SK-N-SH (cell line): ENCODE results near the gene SELE. TPM values are rescaled to one million over a fixed set of nuclear protein-coding genes. Genes with fewer than 3 reads are reported as not detected.

ENCODE experiments used
- CTCF ChIA-PET: fragments of 300-600, 350-600 bp; formaldehyde crosslinking; extraction: SDS; loops from one replicate; lab custom pipeline; 2021; lab: Yijun Ruan, JAX
- POLR2A ChIA-PET: fragments of 350-600 bp; sonication (Branson Sonifier 250); formaldehyde crosslinking; extraction: SDS; loops from one replicate; lab custom pipeline; 2020; ENCODE audit warnings: antibody characterized with exemption, inconsistent platforms; lab: Yijun Ruan, JAX
- DNase-seq: peaks from one replicate; pipeline ENCODE4 v3.0.0; 2012
- H2AFZ ChIP-seq: fragments of 200-600 bp; sonication (generic); 2 replicates; pipeline ENCODE4 v1.8.1; 2016; ENCODE audit warnings: antibody characterized with exemption, mild to moderate bottlenecking, low read depth
- H3F3A ChIP-seq: fragments of 200-600 bp; sonication (generic); replicated peaks from 2 replicates; pipeline ENCODE3; 2016; ENCODE audit warnings: antibody characterized with exemption, mild to moderate bottlenecking; ENCODE audit not compliant: insufficient read depth
- H3K27ac ChIP-seq, 2 experiments: fragments of 200-500 bp in 1 of 2; fragments of 200-600 bp in 1 of 2; sonication (Bioruptor generic) in 1 of 2; sonication (generic), shearing (Covaris generic) in 1 of 2; 2 replicates each; pipeline versions ENCODE4 v1.5.1 to v1.6.1; 2014 to 2016; ENCODE audit warnings: low read depth in 2 of 2, inconsistent platforms in 1 of 2, low read length in 1 of 2, mild to moderate bottlenecking in 1 of 2, mixed read lengths in 1 of 2
- H3K27me3 ChIP-seq: fragments of 200-600 bp; sonication (generic), shearing (Covaris generic); 2 replicates; pipeline ENCODE4 v1.6.1; 2016; ENCODE audit warnings: mixed run types; ENCODE audit not compliant: insufficient read depth
- H3K36me3 ChIP-seq, 2 experiments: fragments of 200-500 bp in 1 of 2; fragments of 200-600 bp in 1 of 2; sonication (Bioruptor generic) in 1 of 2; sonication (generic) in 1 of 2; replicated peaks in 1 of 2; 2 replicates each; pipeline versions ENCODE3 to v1.5.1; 2014 to 2016; ENCODE audit warnings: low read length in 1 of 2, mild to moderate bottlenecking in 1 of 2; ENCODE audit not compliant: insufficient read depth in 2 of 2, control insufficient read depth in 1 of 2
- H3K4me1 ChIP-seq, 2 experiments: fragments of 200-500 bp in 1 of 2; fragments of 200-600 bp in 1 of 2; sonication (Bioruptor generic) in 1 of 2; sonication (generic), shearing (Covaris generic) in 1 of 2; 2 replicates each; pipeline versions ENCODE4 v1.5.1 to v1.6.1; 2014 to 2016; ENCODE audit warnings: low read depth in 1 of 2, low read length in 1 of 2, mixed run types in 1 of 2; ENCODE audit not compliant: insufficient read depth in 2 of 2, control insufficient read depth in 1 of 2
- H3K4me2 ChIP-seq: fragments of 200-600 bp; sonication (generic), shearing (Covaris generic); 2 replicates; pipeline ENCODE4 v1.6.1; 2017; ENCODE audit warnings: mixed run types
- H3K4me3 ChIP-seq, 2 experiments: fragments of 200-500 bp in 1 of 2; fragments of 200-600 bp in 1 of 2; sonication (Bioruptor generic) in 1 of 2; sonication (generic), shearing (Covaris generic) in 1 of 2; 2 replicates each; pipeline versions ENCODE4 v1.5.1 to v1.8.1; 2014 to 2016; ENCODE audit warnings: low read depth in 2 of 2, inconsistent platforms in 1 of 2, low read length in 1 of 2, mild to moderate bottlenecking in 1 of 2, mixed read lengths in 1 of 2, moderate library complexity in 1 of 2
- H3K79me2 ChIP-seq: fragments of 200-600 bp; sonication (generic); 2 replicates; pipeline ENCODE4 v1.8.1; 2017; ENCODE audit warnings: mild to moderate bottlenecking; ENCODE audit not compliant: insufficient read depth
- H3K9ac ChIP-seq: fragments of 200-600 bp; sonication (generic); 2 replicates; pipeline ENCODE4 v1.6.1; 2017; ENCODE audit warnings: mixed run types
- H3K9me2 ChIP-seq: fragments of 200-600 bp; sonication (generic); 2 replicates; pipeline ENCODE4 v1.6.1; 2017; ENCODE audit warnings: mixed run types
- H3K9me3 ChIP-seq: fragments of 200-600 bp; sonication (generic); 2 replicates; pipeline ENCODE4 v1.6.1; 2017; ENCODE audit warnings: mixed run types, mild to moderate bottlenecking, moderate library complexity
- H4K20me1 ChIP-seq: fragments of 200-600 bp; sonication (generic); 2 replicates; pipeline ENCODE4 v1.6.1; 2017; ENCODE audit warnings: mild to moderate bottlenecking, mixed run types; ENCODE audit not compliant: insufficient read depth
- CTCF ChIP-seq: fragments of 200-600 bp; sonication (generic); IDR thresholded peaks from 2 replicates; pipeline ENCODE4 v1.6.1; 2017; ENCODE audit warnings: antibody characterized with exemption, mild to moderate bottlenecking, moderate library complexity
- ELF1 ChIP-seq: IDR thresholded peaks from 2 replicates; pipeline ENCODE4 v1.4.0; 2012
- EP300 ChIP-seq, 2 experiments: IDR thresholded peaks; 2 replicates each; pipeline versions ENCODE4 v1.4.0 to v1.6.1; 2012; ENCODE audit warnings: borderline replicate concordance in 1 of 2, low read depth in 1 of 2, low read length in 1 of 2
- FOSL2 ChIP-seq: IDR thresholded peaks from 2 replicates; pipeline ENCODE4 v1.4.0; 2012; ENCODE audit warnings: low read depth, mild to moderate bottlenecking, moderate library complexity, borderline replicate concordance
- FOXJ3 ChIP-seq: sonication (generic); formaldehyde crosslinking; IDR thresholded peaks from 2 replicates; pipeline ENCODE4 v1.5.1; 2020; ENCODE audit warnings: mild to moderate bottlenecking, missing genetic modification reagents
- FOXM1 ChIP-seq: IDR thresholded peaks from 2 replicates; pipeline ENCODE4 v1.4.0; 2012; ENCODE audit warnings: low read depth, mild to moderate bottlenecking
- GABPA ChIP-seq: IDR thresholded peaks from 2 replicates; pipeline ENCODE4 v1.4.0; 2012; ENCODE audit warnings: low read depth, mild to moderate bottlenecking
- GATA2 ChIP-seq: sonication (generic); formaldehyde crosslinking; IDR thresholded peaks from 2 replicates; pipeline ENCODE4 v1.5.0; 2020; ENCODE audit warnings: mild to moderate bottlenecking, missing genetic modification reagents
- MAX ChIP-seq: IDR thresholded peaks from 2 replicates; pipeline ENCODE4 v1.4.0; 2012; ENCODE audit warnings: low read depth
- MEF2A ChIP-seq: IDR thresholded peaks from 2 replicates; pipeline ENCODE4 v1.4.0; 2012; ENCODE audit warnings: low read depth, borderline replicate concordance
- MXI1 ChIP-seq: IDR thresholded peaks from 2 replicates; pipeline ENCODE4 v1.6.1; 2012; ENCODE audit warnings: mild to moderate bottlenecking, low read depth, low read length, improper control_type of control experiment
- POLR2AphosphoS5 ChIP-seq: IDR thresholded peaks from 2 replicates; pipeline ENCODE4 v1.6.1; 2012; ENCODE audit warnings: low read depth, low read length
- RAD21 ChIP-seq: IDR thresholded peaks from 2 replicates; pipeline ENCODE4 v1.6.1; 2012; ENCODE audit warnings: mild to moderate bottlenecking, low read length
- REST ChIP-seq: IDR thresholded peaks from 2 replicates; pipeline ENCODE4 v1.6.1; 2012; ENCODE audit warnings: mild to moderate bottlenecking, low read depth, low read length, moderate library complexity
- TEAD4 ChIP-seq: IDR thresholded peaks from 2 replicates; pipeline ENCODE4 v1.4.0; 2012; ENCODE audit warnings: mild to moderate bottlenecking, borderline replicate concordance; ENCODE audit not compliant: insufficient read depth
- USF1 ChIP-seq: IDR thresholded peaks from 2 replicates; pipeline ENCODE4 v1.4.0; 2012; ENCODE audit warnings: low read depth, borderline replicate concordance
- ZBTB33 ChIP-seq: IDR thresholded peaks from 2 replicates; pipeline ENCODE4 v1.4.0; 2012; ENCODE audit warnings: low read depth, borderline replicate concordance
- WGBS: methylation state at CpG from one replicate; pipeline ENCODE4 v1.1.6; 2017; ENCODE audit warnings: low lambda C conversion rate; 5-methylcytosine and 5-hydroxymethylcytosine counted together
- polyA plus RNA-seq, 3 experiments: library from polyadenylated mRNA; depleted of rRNA; stranded (reverse); fragments of >200 nt; gene quantifications; 2 replicates each; pipeline ENCODE4 v1.2.3, GENCODE V29; 2012
- TF ChIP-seq, protein P1 (sequence below): fragments of 150-350 bp; IDR thresholded peaks from 2 replicates; pipeline ENCODE4 v1.6.1; 2017; ENCODE audit warnings: antibody characterized with exemption, low read length, low read depth, borderline replicate concordance

The SELE gene
- polyA plus RNA-seq, 1 of the 3 experiments (the other 2 are of a cell fraction): 0.02 TPM

DNA sequence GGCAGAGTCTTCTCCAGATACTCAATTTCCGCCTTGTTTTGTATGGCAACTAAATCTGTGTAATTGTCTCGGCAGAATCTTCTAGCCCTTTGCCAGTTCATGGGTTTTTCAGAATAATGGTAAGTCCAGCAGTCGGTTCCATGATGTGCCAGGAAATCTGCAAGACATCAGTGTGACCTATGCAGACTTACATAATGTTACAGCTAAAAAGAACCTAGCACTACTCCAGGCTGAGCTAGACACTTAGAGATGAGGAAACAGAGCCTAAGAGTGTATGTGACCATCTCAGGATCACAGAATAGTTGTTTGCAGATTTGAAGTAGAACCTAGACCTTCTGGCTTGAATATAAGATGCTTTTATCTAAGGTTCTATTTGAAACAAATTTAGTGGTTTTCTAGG, 25.2 kb downstream of the SELE start:
- Histone ChIP-seq H3K36me3 (no peaks in the 10 kb centered on the region), H3K4me2 (no peak overlapping the region), H3K4me3 (no peak overlapping the region), H3K27me3 (no peaks in the 10 kb centered on the region), H3F3A (peaks cover 4% of the 10 kb centered on the region), H3K9me2 (no peaks in the 10 kb centered on the region), H2AFZ (peak overlapping the region; percentile 12; the same call in 1 of the 2 replicates), H3K9me3 (no peaks in the 10 kb centered on the region), H4K20me1 (no peaks in the 10 kb centered on the region), H3K4me1 (no peaks in the 10 kb centered on the region), H3K9ac (no peak overlapping the region), H3K27ac (no peak overlapping the region), H3K79me2 (no peaks in the 10 kb centered on the region)
- ChIA-PET CTCF (no interaction called here), POLR2A (no interaction called here)
- WGBS: 34% methylated on average over 3 of the region's 3 CpGs
- no peak for DNase-seq
- TF ChIP-seq RAD21 (no peak), POLR2AphosphoS5 (no peak), FOXJ3 (CRISPR knock-in tag) (no peak), USF1 (no peak), ELF1 (no peak), FOSL2 (no peak), FOXM1 (no peak), GABPA (no peak)
- TF ChIP-seq, protein P1, sequence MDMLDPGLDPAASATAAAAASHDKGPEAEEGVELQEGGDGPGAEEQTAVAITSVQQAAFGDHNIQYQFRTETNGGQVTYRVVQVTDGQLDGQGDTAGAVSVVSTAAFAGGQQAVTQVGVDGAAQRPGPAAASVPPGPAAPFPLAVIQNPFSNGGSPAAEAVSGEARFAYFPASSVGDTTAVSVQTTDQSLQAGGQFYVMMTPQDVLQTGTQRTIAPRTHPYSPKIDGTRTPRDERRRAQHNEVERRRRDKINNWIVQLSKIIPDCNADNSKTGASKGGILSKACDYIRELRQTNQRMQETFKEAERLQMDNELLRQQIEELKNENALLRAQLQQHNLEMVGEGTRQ: no peak

- Histone ChIP-seq H3K79me2 (no peaks in the 10 kb centered on the region), H3K36me3 (no peaks in the 10 kb centered on the region), H3K4me3 (no peak overlapping the region), H4K20me1 (no peaks in the 10 kb centered on the region), H3K4me2 (no peak overlapping the region), H3K9ac (no peak overlapping the region), H3K9me2 (no peaks in the 10 kb centered on the region), H3K27ac (no peak overlapping the region), H3K9me3 (no peaks in the 10 kb centered on the region), H3K27me3 (no peaks in the 10 kb centered on the region), H2AFZ (peak overlapping the region; percentile 12; the same call in 1 of the 2 replicates), H3K4me1 (no peaks in the 10 kb centered on the region), H3F3A (peaks cover 4% of the 10 kb centered on the region)
- CTCF ChIA-PET: no interaction called here
- POLR2A ChIA-PET: no interaction called here
- 23% methylated on average over 9 of the region's 9 CpGs for WGBS
- no peak for DNase-seq
- TF ChIP-seq MEF2A (no peak), TEAD4 (no peak), EP300 (IDR thresholded peaks at IDR 0.05; ENCODE audit: borderline replicate concordance in 1 of 2, low read depth in 1 of 2, low read length in 1 of 2) (no peak), GATA2 (CRISPR knock-in tag) (no peak), POLR2AphosphoS5 (no peak), REST (no peak), CTCF (no peak), ZBTB33 (no peak), MXI1 (no peak), MAX (no peak)
Measured at GRCh38 chr1:169707912-169708604, 25.8 kb downstream of the SELE start.
